NB4 (cell line): Measurements from ENCODE around the gene LENEP.

ENCODE experiments used
- CTCF ChIP-seq: IDR thresholded peaks from one replicate; pipeline ENCODE4 v1.5.1; 2012; ENCODE audit warnings: low read depth, low read length
- MYC ChIP-seq: IDR thresholded peaks from 2 replicates; pipeline ENCODE4 v1.6.1; 2011; ENCODE audit warnings: low read depth, low read length
- POLR2A ChIP-seq: IDR thresholded peaks from 2 replicates; pipeline ENCODE4 v1.6.1; 2011; ENCODE audit warnings: mild to moderate bottlenecking; ENCODE audit not compliant: insufficient read length; ENCODE audit errors: extremely low read depth

- TF ChIP-seq MYC (no peak), CTCF (no peak), POLR2A (no peak)
Measured at GRCh38 chr1:154957091-154957657, 36.2 kb upstream of the LENEP start.
